GM23338 (cell line): Measurements from ENCODE around the gene TSHZ3. TPM values are rescaled to one million over a fixed set of nuclear protein-coding genes. Genes with fewer than 3 reads are reported as not detected.

Experiments used
- ATAC-seq: fragments of 200-7000 bp; cut with Tn5 transposase; 3 replicates; pipeline ENCODE4 v1.9.1; 2020
- DNase-seq: peaks from one replicate; pipeline ENCODE4 v3.0.0-alpha.2; 2015; ENCODE audit warnings: low spot score
- H2AFZ ChIP-seq: fragments of 200-600 bp; sonication (generic); 2 replicates; pipeline ENCODE4 v1.8.0; 2016; ENCODE audit warnings: antibody characterized with exemption, mild to moderate bottlenecking, moderate library complexity
- H3F3A ChIP-seq: fragments of 200-600 bp; sonication (generic); replicated peaks from 2 replicates; pipeline ENCODE4 v1.8.0; 2017; ENCODE audit warnings: antibody characterized with exemption, mixed run types, low read depth
- H3K27ac ChIP-seq: fragments of 200-600 bp; sonication (generic); 2 replicates; pipeline ENCODE4 v1.6.1; 2016; ENCODE audit warnings: low read depth
- H3K27me3 ChIP-seq: fragments of 200-600 bp; sonication (generic); 2 replicates; pipeline ENCODE4 v1.8.0; 2016; ENCODE audit warnings: mild to moderate bottlenecking, mixed run types, moderate library complexity; ENCODE audit not compliant: insufficient read depth
- H3K36me3 ChIP-seq: fragments of 200-600 bp; sonication (generic); 2 replicates; pipeline ENCODE4 v1.8.0; 2016; ENCODE audit warnings: mild to moderate bottlenecking; ENCODE audit not compliant: insufficient read depth
- H3K4me1 ChIP-seq: fragments of 200-600 bp; sonication (generic); 2 replicates; pipeline ENCODE4 v1.8.0; 2016; ENCODE audit warnings: mild to moderate bottlenecking, moderate library complexity; ENCODE audit not compliant: insufficient read depth
- H3K4me2 ChIP-seq: fragments of 200-600 bp; sonication (generic); 2 replicates; pipeline ENCODE4 v1.7.1; 2017; ENCODE audit warnings: mixed run types
- H3K4me3 ChIP-seq: fragments of 200-600 bp; sonication (generic); 2 replicates; pipeline ENCODE4 v1.6.1; 2016; ENCODE audit warnings: mixed run types
- H3K79me2 ChIP-seq: fragments of 200-600 bp; sonication (generic); replicated peaks from 2 replicates; pipeline ENCODE4 v1.8.0; 2017; ENCODE audit warnings: mild to moderate bottlenecking; ENCODE audit not compliant: insufficient read depth
- H3K9me2 ChIP-seq: fragments of 200-600 bp; sonication (generic); 2 replicates; pipeline ENCODE4 v1.8.0; 2017; ENCODE audit not compliant: insufficient read depth
- H4K20me1 ChIP-seq: fragments of 200-600 bp; sonication (generic); replicated peaks from 2 replicates; pipeline ENCODE4 v1.8.0; 2017; ENCODE audit warnings: mild to moderate bottlenecking; ENCODE audit not compliant: insufficient read depth
- H3K27ac Mint-ChIP-seq: 2 replicates; pipeline ENCODE4 v1.8.0; 2020; ENCODE audit warnings: inconsistent platforms, mild to moderate bottlenecking, moderate library complexity, mixed read lengths
- H3K27me3 Mint-ChIP-seq: 3 replicates; pipeline ENCODE4 v1.8.0; 2022; ENCODE audit warnings: low read depth, mild to moderate bottlenecking, moderate library complexity, mixed read lengths, inconsistent platforms; ENCODE audit not compliant: insufficient read depth, poor library complexity
- H3K36me3 Mint-ChIP-seq: 3 replicates; pipeline ENCODE4 v1.8.0; 2021; ENCODE audit warnings: low read depth, mild to moderate bottlenecking, inconsistent platforms, moderate library complexity, mixed read lengths
- H3K4me1 Mint-ChIP-seq: 3 replicates; pipeline ENCODE4 v1.8.0; 2020; ENCODE audit warnings: mild to moderate bottlenecking, inconsistent platforms, mixed read lengths
- H3K4me3 Mint-ChIP-seq: 3 replicates; pipeline ENCODE4 v1.8.0; 2021; ENCODE audit warnings: moderate library complexity, mild to moderate bottlenecking, inconsistent platforms, mixed read lengths
- H3K9me3 Mint-ChIP-seq: 3 replicates; pipeline ENCODE4 v1.8.0; 2020; ENCODE audit warnings: moderate library complexity, mild to moderate bottlenecking, inconsistent platforms, mixed read lengths
- CTCF ChIP-seq, 2 experiments: fragments of 200-600 bp in 1 of 2; sonication (generic) in 1 of 2; conservative IDR thresholded peaks; 2 replicates each; pipeline versions ENCODE4 v1.5.1 to v1.6.1; 2016 to 2017; ENCODE audit warnings: antibody characterized with exemption in 2 of 2, low read depth in 2 of 2, mild to moderate bottlenecking in 2 of 2, moderate library complexity in 1 of 2
- ETS1 ChIP-seq: IDR thresholded peaks from 2 replicates; pipeline ENCODE4 v1.6.1; 2016; ENCODE audit warnings: antibody characterized with exemption
- EZH2 ChIP-seq: fragments of 200-600 bp; sonication (generic); IDR thresholded peaks from one replicate; pipeline ENCODE4 v1.8.0; 2017; ENCODE audit warnings: antibody characterized with exemption, mild to moderate bottlenecking, low read depth; ENCODE audit not compliant: unreplicated experiment
- EZH2phosphoT487 ChIP-seq: fragments of 200-600 bp; sonication (generic); IDR thresholded peaks from one replicate; pipeline ENCODE4 v1.8.1; 2018; ENCODE audit warnings: antibody characterized with exemption; ENCODE audit not compliant: unreplicated experiment
- NANOG ChIP-seq: IDR thresholded peaks from 2 replicates; pipeline ENCODE4 v1.6.1; 2016; ENCODE audit warnings: antibody characterized with exemption, borderline replicate concordance
- REST ChIP-seq: IDR thresholded peaks from one replicate; pipeline ENCODE4 v1.6.1; 2018; ENCODE audit warnings: antibody characterized with exemption; ENCODE audit not compliant: unreplicated experiment
- STAT1 ChIP-seq: IDR thresholded peaks from one replicate; pipeline ENCODE4 v1.6.1; 2016; ENCODE audit warnings: antibody characterized with exemption; ENCODE audit not compliant: unreplicated experiment
- ZNF114 ChIP-seq: fragments of 250-450 bp; sonication (Bioruptor Pico); IDR thresholded peaks from 2 replicates; pipeline ENCODE4 v1.5.0; 2020; ENCODE audit warnings: mild to moderate bottlenecking, moderate library complexity
- ZNF331 ChIP-seq: fragments of 250-450 bp; sonication (Bioruptor Pico); IDR thresholded peaks from 2 replicates; pipeline ENCODE4 v1.5.0; 2020; ENCODE audit warnings: low read depth, mild to moderate bottlenecking, moderate library complexity
- ZNF462 ChIP-seq: fragments of 250-450 bp; sonication (Bioruptor Pico); IDR thresholded peaks from 2 replicates; pipeline ENCODE4 v1.5.0; 2020; ENCODE audit warnings: mild to moderate bottlenecking, moderate library complexity
- polyA plus RNA-seq: library from polyadenylated mRNA; unstranded; fragments of >200 nt; fragmentation: Nextera tagmentation; extraction: Ambion mirVana; gene quantifications from 2 replicates; pipeline ENCODE4 v1.2.1, GENCODE V29; 2016
- total RNA-seq: library from RNA; depleted of rRNA; stranded (reverse); fragments of >200 nt; shearing (Covaris generic); gene quantifications from 2 replicates; pipeline ENCODE4 v1.2.3, GENCODE V29; 2014

Gene TSHZ3
- total and polyA plus RNA-seq, 2 experiments from 2014 or later = 3.8 to 8.9 TPM

GRCh38 chr19:31342926-31343325, 6.3 kb downstream of the TSHZ3 start:
- H2AFZ ChIP-seq = no peak overlapping the region
- Mint-ChIP-seq H3K27ac (no peak overlapping the region), H3K36me3 (no peaks in the 10 kb centered on the region; the same call in 2 of the 3 replicates), H3K9me3 (no peaks in the 10 kb centered on the region; the same call in 1 of the 3 replicates), H3K4me3 (no peak overlapping the region; the same call in 2 of the 3 replicates), H3K27me3 (peaks cover 24% of the 10 kb centered on the region), H3K4me1 (peaks cover 74% of the 10 kb centered on the region)
- no peaks in the 10 kb centered on the region; the same call in 1 of the 2 replicates for H3F3A ChIP-seq
- H3K4me2 ChIP-seq = no peak overlapping the region
- peaks cover 49% of the 10 kb centered on the region for H3K4me1 ChIP-seq
- peaks cover 18% of the 10 kb centered on the region for H4K20me1 ChIP-seq
- TF ChIP-seq CTCF (conservative IDR thresholded peaks at IDR 0.05; ENCODE audit: low read depth in 2 of 2) = no peak
- TF ChIP-seq ZNF114 (CRISPR knock-in tag) = no peak
- TF ChIP-seq ZNF462 = no peak
- no peak for TF ChIP-seq STAT1
- TF ChIP-seq NANOG = no peak
- no peak for TF ChIP-seq EZH2
- no peak for TF ChIP-seq EZH2phosphoT487
- TF ChIP-seq ZNF331 (CRISPR knock-in tag) = no peak
- no peak for TF ChIP-seq ETS1
- TF ChIP-seq REST = no peak
- H3K36me3 ChIP-seq = no peaks in the 10 kb centered on the region
- DNase-seq (no peak), ATAC-seq (no peak)
- H3K9me2 ChIP-seq = no peaks in the 10 kb centered on the region
- peaks cover 24% of the 10 kb centered on the region for H3K27me3 ChIP-seq
- no peak overlapping the region for H3K27ac ChIP-seq
- H3K79me2 ChIP-seq = peaks cover 80% of the 10 kb centered on the region
- no peak overlapping the region for H3K4me3 ChIP-seq
